HG03469 (cell line): ENCODE data around the gene LRRC8E.

Source experiments
- ATAC-seq: cut with Tn5 transposase; IDR thresholded peaks from one replicate; pipeline ENCODE4 v1.9.1; 2021; ENCODE audit warnings: mild to moderate bottlenecking, moderate library complexity, moderate number of reproducible peaks; ENCODE audit not compliant: unreplicated experiment

The LRRC8E gene

DNA sequence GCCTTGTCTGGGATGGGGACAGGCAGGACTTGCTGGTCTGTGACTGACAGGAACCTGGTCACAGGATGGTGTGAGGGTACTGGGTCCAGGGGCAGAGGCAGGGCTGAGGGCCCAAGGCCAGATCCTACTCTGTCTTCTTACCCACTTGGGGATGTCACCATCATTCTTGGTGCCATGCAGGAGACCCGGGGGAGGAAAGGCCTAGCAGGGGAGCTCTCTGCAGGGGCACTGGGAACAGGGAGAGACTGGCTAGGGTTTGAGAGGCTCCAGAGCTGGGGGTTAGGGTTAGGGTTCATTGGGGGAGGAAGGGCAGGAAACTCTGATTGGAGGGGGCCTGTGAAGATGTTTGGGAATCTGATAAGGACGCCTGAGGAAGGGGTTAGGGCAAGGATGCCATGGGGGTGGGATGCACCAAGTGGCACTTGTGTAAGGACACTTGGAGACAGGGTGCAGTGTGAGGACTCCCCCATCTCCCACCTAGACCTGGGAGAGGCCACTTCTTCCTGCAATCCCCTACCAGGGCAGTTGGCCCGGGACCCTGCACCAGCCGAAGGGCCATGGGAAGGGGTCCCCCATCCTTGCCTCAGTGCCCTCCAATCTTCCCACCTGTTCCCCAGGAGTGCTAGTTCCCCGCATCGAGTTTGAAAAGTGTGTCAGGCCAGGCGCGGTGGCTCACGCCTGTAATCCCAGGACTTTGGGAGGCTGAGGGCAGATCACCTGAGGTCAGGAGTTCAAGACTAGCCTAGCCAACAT is 21.0 kb upstream of the LRRC8E start:
- ATAC-seq = no peak

DNA sequence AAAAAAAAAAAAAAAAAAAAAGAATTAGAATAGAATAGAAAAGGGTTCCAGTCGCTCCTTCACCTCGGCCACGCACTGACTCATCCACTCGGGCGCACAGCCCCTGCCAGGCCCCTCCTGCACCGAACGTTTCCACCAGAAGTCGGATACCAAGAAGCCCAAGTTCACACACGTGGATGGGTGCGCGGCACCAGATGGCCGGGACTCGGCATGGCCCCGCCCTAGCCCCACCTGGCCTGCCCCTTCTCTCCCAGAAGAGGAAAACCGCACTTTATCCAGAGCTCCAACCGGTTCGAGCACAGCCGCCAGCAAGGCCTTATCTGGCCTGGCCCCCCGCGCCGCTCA is 20.0 kb upstream of the LRRC8E start:
- no peak for ATAC-seq

DNA sequence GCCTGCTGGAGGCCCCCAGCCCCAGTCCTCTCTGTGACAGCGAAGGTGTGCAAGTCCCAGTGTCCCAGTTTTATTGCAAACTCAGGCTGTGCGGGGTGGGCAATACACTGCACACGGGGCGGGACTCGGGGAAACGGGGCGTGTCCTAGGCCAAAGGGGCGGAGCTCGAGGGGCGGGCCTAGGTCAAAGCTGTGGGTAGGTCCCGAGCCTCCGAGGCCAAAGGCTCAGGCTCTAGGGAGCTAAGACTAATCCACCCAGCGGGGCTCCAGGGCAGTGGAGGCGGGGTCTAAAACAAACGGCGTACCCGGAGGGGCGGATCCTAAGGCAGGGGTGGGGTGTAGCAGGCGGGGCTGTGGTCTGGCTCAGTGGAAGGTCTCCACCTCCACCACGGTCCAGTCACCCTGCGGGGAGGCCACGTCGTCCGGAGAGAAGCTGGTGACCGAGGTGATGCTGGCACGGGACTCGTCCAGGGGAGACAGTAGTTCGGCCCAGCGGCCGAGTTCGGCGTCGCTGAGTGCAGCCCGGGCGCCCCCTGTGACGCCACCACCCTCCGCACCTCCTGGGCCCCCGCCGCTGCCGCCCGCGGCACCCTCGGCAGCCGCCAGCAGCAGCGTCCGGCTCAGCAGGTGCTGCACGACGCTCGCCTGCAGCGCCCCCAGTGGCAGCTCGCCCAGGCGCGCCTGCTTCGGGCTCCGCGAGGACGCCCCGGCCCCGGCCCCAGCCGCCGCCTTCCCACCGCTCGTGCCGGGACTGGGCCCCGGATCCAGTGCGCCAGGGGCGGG is 19.4 kb upstream of the LRRC8E start:
- no peak for ATAC-seq

DNA sequence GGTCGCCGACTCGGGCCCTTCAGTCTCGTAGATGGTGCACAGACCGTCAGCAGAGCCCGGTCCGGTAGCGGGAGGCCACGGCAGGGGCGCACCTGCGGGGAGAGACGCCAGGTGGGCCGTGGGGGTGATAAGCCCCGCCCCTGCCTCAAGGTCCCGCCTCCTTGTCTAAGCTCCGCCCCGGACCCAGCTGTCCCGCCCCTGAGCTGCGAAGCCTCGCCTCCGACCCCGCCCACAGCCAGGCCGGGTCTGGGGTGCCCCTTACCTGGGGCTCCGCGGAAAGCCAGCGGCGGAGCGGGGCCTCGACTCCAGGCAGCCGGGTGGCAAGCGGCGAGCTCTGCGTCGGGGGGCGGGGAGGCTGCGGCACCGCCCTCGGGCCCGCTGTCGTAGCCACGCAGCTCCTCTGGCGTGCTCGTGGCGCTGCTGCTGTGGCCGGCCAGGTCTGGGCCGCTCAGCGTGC is 18.8 kb upstream of the LRRC8E start:
- ATAC-seq = no peak

DNA sequence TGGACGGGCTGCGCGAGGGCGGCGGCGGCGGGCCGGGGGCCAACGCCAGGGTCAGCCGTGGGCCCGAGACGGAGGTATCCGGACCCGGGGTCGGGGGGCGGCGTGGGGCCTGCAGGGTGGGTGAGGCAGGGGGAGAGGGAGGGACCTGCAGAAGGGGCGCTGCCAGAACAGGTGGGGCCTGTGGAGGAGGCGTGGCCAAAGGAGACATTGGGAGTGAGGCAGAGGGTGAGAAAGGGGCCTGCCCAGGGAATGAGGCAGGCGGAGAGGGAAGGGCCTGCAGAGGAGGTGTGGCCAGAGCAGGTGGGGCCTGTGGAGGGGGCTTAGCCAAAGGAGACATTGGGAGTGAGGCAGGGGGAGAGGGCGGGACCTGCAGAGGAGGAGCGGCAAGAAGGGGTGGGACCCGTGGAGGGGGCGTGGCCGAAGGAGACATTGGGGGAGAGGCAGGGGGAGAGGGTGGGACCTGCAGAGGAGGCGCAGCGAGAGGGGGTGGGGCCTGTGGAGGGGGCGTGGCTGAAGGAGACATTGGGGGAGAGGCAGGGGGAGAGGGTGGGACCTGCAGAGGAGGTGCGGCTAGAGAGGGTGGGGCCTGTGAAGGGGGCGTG is 18.3 kb upstream of the LRRC8E start:
- no peak for ATAC-seq

DNA sequence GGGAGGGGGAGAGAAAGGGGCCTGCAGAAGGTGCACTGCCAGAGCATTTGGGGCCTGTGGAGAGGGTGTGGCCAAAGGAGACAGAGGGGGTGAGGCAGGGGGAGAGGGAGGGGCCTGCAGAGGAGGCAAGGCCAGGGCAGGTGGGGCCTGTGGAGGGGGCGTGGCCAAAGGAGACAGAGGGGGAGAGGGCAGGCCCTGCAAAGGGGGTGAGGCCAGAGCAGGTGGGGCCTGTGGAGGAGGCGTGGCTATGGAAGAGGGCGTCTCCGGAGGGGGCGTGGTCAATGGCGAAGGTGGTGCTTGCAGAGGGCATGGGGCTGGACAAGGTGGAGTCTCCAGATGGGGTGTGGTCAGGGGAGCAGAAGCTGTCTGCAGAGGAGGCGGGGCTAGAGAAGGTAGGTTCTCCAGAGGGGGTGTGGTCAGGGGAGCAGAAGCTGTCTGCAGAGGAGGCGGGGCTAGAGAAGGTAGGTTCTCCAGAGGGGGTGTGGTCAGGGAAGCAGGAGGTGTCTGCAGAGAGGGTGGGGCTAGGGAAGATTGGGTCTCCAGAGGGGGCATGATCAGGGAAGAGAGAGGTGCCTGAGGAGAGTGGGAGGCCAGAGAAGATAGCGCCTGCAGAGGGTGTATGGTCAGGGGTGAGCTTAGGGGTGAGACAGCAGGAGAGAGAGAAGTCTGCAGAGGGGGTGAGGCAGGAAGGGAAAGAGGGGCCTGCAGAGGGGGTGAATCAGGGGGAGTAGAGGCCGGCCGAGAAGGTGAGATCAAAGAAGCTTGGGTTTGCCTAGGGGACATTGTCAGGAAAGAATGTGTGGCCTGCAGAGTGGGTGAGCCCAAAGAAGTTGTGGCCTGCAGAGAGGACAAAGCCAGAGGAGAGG is 17.5 kb upstream of the LRRC8E start:
- ATAC-seq = no peak

DNA sequence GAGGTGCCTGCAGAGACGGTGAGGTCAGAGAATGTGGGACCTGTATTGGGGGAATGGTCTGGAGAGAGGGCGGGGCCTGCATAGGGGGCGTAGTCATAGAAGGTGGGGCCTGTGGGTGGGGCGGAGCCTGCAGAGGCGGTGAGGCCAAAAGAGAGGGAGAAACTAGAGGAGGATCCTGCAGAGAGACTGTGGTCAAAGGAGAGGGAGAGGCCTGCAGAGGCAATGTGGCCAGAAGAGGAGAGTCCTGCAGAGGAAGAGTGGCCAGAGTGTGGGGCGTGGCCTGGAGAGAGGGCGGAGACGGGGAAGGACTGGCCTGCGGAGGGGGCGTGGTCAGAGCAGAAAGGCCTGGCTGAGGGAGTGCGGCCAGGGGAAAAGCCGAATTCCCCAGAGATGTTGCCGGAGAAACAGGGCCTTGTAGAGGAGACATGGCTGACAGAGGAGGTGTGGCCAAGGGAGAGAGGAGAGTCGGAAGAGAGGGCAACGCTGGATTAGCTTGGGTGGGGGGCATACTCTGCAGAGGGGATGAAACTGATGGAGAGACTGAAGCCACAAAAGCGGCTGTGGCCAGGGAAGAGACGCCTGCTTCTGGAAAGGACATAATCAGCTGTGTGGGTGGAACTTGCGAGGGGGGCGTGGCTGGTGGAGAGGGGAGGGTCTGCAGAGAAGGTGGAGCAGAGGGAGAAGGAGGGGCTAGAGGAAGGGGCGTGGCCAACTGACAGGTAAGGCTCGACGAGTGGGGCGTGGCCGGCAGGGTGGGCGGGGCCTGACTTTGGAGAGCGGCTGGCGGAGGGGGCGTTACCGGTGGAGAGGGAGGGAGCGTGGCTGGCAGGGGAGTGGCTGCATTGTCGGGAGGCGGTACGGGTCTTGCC is 16.6 kb upstream of the LRRC8E start:
- no peak for ATAC-seq

DNA sequence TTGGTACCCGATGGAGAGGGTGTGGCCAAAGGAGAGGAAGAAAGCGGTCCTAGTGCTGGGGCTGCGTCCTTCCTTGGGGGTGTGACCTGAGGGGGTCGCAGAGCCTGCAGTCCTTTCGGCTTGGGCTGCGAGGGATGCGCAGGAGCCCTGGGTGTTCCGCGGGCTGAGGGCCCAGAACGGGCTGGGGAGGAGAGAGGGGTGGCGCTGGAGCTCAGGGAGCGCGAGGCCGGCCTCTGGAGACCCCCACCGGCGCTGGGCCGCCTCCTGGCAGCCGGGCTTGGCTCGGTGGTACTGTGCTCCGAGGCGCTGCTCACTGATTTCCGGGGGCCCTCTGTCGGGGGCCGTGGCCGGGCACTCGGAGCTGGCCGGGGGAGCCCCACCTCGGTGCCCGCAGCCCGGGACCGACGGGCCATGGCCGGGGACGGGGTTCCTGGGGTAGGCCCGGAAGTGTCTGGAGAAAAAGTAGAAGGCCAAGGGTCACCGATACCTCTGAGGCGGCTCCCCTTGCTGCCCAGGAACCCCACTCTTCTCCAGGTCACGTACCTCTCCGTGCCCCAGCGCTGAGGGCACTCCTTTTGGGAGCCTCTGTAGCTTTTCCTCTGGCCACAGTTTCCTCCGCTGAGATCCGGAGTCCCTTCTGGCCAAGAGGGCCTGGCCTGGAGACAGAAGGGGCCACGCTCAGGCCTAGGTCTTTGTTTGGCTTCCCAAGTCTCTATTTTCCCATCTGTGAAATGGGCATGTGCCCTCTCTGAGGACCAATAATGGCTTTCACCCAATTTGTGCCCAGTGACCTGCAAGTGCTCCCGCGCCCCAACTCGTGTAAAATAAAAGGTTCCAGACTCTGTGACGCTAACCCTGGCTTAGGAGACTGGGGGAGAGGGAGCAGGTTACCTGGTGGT is 15.8 kb upstream of the LRRC8E start:
- no peak for ATAC-seq

DNA sequence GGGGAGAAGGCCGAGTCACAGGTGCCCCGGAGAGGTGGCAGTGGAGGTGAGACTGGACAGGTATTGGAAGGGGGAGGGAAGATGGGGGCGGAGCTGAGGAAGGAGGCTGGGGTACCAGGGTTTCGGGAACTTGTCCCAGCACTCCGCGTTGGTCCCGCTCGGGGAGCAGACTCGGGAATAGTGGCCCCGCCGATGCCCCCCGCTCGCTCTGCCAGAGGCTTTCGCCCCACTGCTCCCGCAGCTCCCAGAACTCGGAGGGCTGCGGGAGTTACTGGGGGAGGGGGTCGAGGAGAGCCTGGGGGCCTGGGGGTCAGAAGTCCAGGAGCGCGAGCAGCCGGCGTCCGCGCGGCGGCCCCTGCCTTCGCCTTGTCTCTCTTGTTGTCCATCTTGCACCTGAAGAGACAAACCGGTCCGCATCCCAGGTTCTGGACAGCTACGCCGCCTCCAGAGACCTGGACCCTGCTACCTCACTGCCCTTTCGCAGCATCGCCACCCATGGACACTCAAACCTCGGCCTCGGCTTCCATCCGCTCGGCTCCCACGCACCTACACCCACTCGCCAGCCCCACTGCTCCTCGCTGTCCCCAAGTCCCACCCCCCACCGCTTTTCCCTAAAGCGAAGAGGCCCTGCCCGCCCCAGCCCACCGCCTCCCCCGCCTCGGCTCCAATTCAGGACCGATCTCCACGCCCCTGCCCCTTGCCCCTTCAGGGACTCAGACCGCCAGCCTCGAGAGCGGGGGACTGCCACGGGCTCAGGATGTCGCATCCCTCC is 14.8 kb upstream of the LRRC8E start:
- ATAC-seq = no peak

DNA sequence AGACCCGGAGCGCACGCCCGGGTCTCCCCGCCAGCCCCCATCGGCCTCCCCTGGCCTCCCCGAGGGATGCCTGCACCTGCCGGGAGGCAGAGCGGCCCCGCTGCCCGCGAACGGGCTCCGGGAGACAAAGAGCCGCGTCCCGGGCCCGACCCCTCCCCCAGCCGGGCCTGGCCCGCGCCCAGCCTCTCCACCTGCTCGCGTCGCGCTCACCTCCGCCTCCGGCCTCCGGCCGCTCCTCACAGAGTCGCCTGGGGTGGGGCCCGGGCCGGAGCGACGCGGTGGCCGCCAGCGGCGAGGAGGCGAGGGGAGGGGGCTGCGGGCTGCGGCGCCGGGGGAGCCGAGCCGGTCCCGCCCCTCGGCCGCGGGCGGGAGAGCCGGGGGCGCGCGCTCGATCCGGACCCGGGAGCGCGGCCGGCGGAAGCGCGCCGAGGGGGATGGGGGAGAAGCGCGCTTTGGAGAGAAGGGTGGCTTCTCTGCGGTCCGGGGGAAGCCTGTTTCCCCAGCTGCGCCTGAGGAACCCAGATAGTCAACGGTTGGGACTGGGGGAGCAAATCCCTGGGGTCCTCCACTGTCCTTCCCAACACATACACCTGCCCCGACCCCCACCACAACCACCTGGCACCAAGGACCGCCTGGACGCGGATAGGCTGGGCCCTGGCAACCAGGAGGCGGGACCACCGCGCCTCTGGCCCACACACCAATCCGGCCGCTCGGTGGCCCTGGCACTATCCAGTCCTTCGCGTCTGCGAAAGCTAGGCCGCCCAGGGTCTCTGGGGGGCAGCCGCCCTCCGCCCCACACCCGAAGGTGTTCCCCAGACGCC is 14.0 kb upstream of the LRRC8E start, which contains the start of gene PRR36:
TSS of gene PRR36 (minus strand) at position 315 of the 821 bp plus-strand sequence. CDS start 701 bp downstream, outside the sequence.
- no peak for ATAC-seq

DNA sequence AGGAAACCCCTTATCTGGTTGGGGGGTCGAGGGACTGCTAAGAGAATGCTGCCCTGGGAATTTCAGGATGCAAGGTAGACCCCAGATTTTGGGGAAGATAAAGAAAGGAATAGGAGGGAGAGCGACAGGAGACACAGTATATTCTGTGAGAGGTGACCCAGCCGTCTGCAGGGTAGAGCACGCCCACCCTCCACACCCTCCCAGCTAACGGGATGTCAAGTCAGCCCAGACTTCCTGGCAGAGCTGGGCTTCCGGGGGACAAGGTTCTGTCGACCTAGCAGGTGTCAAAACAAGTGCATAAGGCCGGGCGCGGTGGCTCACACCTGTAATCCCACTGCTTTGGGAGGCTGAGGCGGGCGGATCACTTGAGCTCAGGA is 13.4 kb upstream of the LRRC8E start:
- ATAC-seq = no peak

DNA sequence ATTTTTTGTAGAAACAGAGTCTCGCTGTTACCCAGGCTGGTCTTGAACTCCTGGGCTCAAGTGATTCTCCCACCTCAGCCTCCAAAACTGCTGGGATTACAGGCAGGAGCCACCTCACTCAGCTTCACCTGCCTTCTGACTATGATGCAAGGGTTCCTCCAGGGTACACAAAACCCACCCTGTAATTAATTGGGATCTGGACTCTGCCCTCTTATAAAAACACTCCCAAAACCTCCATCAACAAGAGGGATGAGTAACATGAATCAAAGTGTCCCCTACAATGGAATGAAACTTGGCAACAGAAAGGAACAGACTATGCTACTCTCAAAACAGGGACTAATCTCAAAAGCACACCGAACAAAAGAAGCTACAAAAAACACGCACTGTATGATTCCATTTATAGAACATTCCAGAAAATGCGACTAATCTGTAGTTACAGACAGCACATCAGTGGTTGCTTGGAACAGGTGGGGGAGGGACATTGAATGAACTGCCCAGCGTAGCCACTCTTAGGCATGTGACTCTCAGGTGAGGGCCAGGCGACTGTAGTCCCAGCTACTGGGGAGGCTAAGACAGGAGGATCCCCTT is 11.0 kb upstream of the LRRC8E start:
- ATAC-seq = no peak

DNA sequence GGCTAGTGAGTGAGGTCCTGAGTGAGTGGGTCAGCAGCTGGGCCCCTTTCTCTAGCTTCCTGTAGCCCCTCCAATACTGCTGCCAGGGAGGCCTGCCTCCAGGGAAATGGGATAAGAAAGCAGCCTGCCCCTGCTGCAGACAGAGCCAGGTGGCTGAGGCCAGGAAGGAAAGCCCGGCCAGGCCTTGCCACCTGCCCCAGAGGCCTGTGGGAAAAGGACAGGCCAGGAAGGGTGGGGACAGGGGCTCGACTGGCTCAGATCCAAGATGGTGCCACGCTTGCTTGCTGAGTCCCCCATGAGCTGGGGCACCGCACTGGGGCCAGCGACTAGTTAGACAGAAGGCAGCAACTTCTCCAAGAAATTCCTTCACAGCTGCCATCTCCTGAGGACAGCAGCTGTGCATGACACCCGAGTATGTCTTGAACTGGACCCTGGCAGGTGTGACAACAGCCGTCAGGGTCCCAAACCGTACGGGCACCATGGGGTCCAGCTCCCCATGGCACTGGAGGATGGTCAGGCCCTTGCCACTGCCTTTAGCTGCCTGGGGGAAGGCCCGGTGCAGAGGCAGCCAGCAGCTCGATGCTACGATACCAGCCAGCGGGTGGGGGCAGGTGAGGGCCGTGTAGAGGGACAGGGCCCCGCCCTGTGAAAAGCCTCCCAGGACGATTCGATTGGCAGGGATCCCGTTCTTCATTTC is 9.1 kb upstream of the LRRC8E start:
- ATAC-seq = no peak

DNA sequence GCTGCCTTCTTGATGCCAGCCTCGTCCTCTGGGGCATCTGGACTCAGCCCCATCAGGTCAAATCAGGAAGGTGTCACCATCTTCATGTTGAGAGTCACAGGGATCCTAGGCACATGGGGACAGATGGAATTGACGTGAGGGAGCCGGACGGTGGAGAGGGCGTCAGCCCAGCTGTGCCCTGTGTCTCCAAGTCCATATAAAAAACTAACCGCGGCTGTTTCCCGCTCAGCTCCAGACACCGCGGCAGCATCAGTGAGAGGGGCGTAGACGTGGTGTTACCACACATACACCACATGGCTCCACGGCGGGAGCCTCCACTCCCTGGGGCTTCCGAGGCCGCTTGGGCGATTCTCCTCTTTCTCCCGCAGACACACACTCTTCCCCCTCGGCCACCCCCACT is 8.5 kb upstream of the LRRC8E start:
- ATAC-seq = no peak

DNA sequence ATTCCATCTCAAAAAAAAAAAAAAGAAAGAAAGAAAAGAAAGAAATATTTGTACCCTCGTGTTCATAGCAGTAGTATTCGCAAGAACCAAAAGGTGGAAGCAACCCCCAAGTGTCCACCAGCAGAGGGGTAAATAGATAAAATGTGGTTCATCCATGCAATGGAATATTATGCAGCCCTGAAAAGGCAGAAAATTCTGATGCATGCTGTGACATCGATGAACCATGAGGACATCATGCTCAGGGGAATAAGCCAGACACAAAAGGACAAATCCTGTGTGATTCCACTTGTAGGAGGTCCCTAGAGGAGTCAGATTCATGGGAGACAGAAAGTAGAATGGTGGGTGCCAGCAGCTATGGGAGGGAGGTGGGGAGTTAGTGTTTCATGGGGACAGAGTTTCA is 6.4 kb upstream of the LRRC8E start:
- no peak for ATAC-seq

DNA sequence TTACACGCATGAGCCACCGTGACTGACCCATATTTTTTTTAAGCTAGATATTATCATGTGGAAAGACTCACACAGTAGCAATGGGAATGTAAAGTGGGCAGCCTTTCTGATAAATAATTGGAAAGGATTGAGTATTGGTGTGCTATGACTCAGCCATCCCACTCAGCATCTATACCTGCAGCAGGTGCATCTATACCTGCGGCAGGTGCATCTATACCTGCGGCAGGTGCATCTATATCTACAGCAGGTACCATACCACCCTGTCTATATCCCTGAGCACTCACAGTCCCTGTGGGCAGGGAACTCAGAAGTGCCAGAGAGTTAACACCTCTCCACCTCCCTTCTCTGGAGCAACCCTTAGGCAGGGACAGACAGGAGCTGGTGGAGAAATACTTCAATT is 5.2 kb upstream of the LRRC8E start:
- no peak for ATAC-seq
